ENCODE data around the gene CLIC4.
"Not testable (repeated sequence)": the region's sequence is repeated elsewhere in the genome, so short reads cannot be mapped to it uniquely, and the experiment has no call there.

CLIC4 gene

DNA sequence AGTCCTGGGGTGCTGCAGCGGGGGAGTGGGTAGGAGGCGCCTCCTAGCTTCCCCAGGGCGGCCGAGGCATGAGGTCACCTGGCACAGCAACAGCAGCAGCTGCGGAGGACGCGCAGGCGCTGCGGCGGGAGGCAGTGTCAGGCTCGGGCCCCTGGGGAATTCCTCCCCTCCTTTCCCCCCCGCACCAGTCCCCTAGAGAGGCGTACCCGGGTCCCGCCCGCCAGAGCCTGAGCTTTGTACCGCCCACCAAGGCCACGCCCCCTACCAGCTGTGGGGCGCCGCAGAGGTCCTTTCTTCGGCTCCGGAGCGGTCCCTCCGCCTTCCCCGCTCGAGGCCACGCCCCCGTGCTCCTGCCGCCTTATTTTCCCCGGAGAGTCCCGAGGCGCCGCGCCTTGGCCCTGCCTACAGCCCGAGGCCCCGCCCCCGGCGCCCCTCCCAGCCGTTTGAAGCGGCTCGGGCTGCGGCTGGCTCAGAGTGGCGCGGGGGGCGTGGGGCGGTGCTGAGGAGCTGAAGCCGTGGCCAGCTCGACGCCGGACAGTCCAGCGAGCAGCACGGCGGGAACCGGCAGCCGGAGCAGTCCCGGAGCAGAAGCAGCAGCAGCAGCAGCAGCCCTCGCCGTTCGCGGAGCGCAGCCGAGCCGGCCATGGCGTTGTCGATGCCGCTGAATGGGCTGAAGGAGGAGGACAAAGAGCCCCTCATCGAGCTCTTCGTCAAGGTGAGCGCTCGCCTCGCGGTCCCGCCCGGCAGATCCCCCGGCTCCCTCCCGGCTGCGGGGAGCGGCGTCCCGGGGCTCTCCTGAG, at the start of gene CLIC4:
TSS of gene CLIC4 (plus strand) at position 537 of the 800 bp plus-strand sequence. CDS start at position 644, 107 bp downstream.
- H3K4me3 ChIP-seq (ENCODE audit: low read depth, low read length): peak within 1 kb of the TSS; percentile 89
- TF ChIP-seq, protein P1, sequence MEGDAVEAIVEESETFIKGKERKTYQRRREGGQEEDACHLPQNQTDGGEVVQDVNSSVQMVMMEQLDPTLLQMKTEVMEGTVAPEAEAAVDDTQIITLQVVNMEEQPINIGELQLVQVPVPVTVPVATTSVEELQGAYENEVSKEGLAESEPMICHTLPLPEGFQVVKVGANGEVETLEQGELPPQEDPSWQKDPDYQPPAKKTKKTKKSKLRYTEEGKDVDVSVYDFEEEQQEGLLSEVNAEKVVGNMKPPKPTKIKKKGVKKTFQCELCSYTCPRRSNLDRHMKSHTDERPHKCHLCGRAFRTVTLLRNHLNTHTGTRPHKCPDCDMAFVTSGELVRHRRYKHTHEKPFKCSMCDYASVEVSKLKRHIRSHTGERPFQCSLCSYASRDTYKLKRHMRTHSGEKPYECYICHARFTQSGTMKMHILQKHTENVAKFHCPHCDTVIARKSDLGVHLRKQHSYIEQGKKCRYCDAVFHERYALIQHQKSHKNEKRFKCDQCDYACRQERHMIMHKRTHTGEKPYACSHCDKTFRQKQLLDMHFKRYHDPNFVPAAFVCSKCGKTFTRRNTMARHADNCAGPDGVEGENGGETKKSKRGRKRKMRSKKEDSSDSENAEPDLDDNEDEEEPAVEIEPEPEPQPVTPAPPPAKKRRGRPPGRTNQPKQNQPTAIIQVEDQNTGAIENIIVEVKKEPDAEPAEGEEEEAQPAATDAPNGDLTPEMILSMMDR (IDR thresholded peaks at IDR 0.05; ENCODE audit: borderline replicate concordance, insufficient read depth, low read depth, low read length): peak; percentile 6; the same call in 1 of the 2 replicates

- TF ChIP-seq, protein P1 (IDR thresholded peaks at IDR 0.05; ENCODE audit: borderline replicate concordance, insufficient read depth, low read depth, low read length): no peak
- no peak overlapping the region for H3K4me3 ChIP-seq (ENCODE audit: low read depth, low read length)
Observed at GRCh38 chr1:24696041-24696755, 49.0 kb upstream of the CLIC4 start.

- TF ChIP-seq, protein P1 (IDR thresholded peaks at IDR 0.05; ENCODE audit: borderline replicate concordance, insufficient read depth, low read depth, low read length): no peak
- H3K4me3 ChIP-seq (ENCODE audit: low read depth, low read length): no peak overlapping the region
Observed at GRCh38 chr1:24696756-24697330, 48.4 kb upstream of the CLIC4 start.

DNA sequence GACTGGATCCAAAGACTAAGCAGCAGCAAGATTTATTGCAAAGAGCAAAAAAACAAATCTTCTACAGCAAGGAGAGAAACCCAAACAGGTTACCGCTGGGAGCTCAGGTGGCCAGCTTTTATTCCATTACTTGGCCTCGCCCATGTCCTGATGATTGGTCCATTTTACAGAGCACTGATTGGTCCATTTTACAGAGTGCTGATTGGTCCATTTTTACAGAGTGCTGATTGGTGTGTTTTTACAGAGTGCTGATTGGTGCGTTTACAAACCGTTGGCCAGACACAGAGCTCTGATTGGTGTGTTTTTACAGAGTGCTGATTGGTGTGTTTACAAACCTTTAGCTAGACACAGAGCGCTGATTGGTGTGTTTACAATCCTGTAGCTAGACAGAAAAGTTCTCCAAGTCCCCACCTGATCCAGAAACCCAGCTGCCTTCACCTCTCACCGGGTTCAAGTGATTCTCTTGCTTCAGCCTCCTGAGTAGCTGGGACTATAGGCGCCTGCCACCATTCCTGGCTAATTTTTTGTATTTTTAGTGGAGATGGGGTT, 47.7 kb upstream of the CLIC4 start:
- not testable (repeated sequence) for H3K4me3 ChIP-seq (ENCODE audit: low read depth, low read length)

DNA sequence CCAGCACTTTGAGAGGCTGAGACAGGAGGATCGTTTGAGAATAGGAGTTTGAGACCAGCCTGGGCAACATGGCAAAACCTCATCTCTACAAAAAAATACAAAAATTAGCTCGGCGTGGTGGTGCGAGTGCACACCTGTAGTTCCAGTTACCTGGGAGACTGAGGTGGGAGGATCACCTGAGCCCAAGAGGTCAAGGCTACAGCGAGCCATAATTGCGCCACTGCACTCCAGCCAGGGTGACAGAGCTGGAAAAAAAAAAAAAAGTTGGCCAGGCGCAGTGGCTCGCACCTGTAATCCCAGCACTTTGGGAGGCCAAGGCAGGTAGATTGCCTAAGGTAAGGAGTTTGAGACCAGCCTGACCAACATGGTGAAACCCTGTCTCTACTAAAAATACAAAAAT, 46.9 kb upstream of the CLIC4 start:
- not testable (repeated sequence) for H3K4me3 ChIP-seq (ENCODE audit: low read depth, low read length)

GRCh38 chr1:24699628-24700027, 45.6 kb upstream of the CLIC4 start:
- no peak overlapping the region for H3K4me3 ChIP-seq (ENCODE audit: low read depth, low read length)
- TF ChIP-seq, protein P1 (IDR thresholded peaks at IDR 0.05; ENCODE audit: borderline replicate concordance, insufficient read depth, low read depth, low read length): no peak

- no peak overlapping the region for H3K4me3 ChIP-seq (ENCODE audit: low read depth, low read length)
- TF ChIP-seq, protein P1 (IDR thresholded peaks at IDR 0.05; ENCODE audit: borderline replicate concordance, insufficient read depth, low read depth, low read length): no peak
Observed at GRCh38 chr1:24702511-24703293, 42.5 kb upstream of the CLIC4 start.

Data from GM12875 (cell line).